Memory B cell (primary cell): ENCODE measurements around the gene FGF11.

ENCODE experiments used
- ATAC-seq: fragments of 150-1000 bp; cut with Tn5 transposase; 2 replicates; pipeline ENCODE4 v1.10.0; 2021; ENCODE audit warnings: low read depth, mild to moderate bottlenecking, moderate library complexity
- DNase-seq, 2 donors: peaks; one replicate each; pipeline ENCODE4 v3.0.0; 2022; ENCODE audit warnings: low spot score in 2 of 2
- H3K27ac Mint-ChIP-seq: one replicate; pipeline ENCODE4 v1.8.0; 2022; ENCODE audit warnings: mild to moderate bottlenecking, moderate library complexity, mixed read lengths
- H3K27me3 Mint-ChIP-seq: one replicate; pipeline ENCODE4 v1.8.0; 2022; ENCODE audit warnings: mixed read lengths
- H3K36me3 Mint-ChIP-seq: one replicate; pipeline ENCODE4 v1.8.0; 2022; ENCODE audit warnings: mild to moderate bottlenecking, mixed read lengths
- H3K4me1 Mint-ChIP-seq: one replicate; pipeline ENCODE4 v1.8.0; 2022; ENCODE audit warnings: mixed read lengths
- H3K4me3 Mint-ChIP-seq: one replicate; pipeline ENCODE4 v1.8.0; 2022; ENCODE audit warnings: mild to moderate bottlenecking, moderate library complexity, mixed read lengths
- H3K9me3 Mint-ChIP-seq: one replicate; pipeline ENCODE4 v1.8.0; 2022; ENCODE audit warnings: mixed read lengths

The FGF11 gene

GRCh38 chr17:7439462-7440112 is at the start of gene FGF11:
Gene FGF11, plus strand, starts transcription at chr17:7439512. Its CDS starts 109 bp downstream, at chr17:7439621.
- H3K4me3 Mint-ChIP-seq, result peak within 1 kb of the TSS; percentile 81
- H3K4me1 Mint-ChIP-seq, result peaks cover 24% of the 10 kb centered on the region
- H3K27ac Mint-ChIP-seq, result peak within 1 kb of the TSS; percentile 14
- peaks cover 6% of the 10 kb centered on the region for H3K36me3 Mint-ChIP-seq
- DNase-seq (no peak), ATAC-seq (no peak)
- no peaks in the 10 kb centered on the region for H3K9me3 Mint-ChIP-seq
- H3K27me3 Mint-ChIP-seq, result peaks cover 30% of the 10 kb centered on the region

GRCh38 chr17:7389924-7390910 is 49.1 kb upstream of the FGF11 start:
- DNase-seq, result no peak
- Mint-ChIP-seq H3K4me1 (peaks cover 11% of the 10 kb centered on the region), H3K27me3 (no peaks in the 10 kb centered on the region), H3K27ac (no peak overlapping the region), H3K9me3 (no peaks in the 10 kb centered on the region), H3K36me3 (peaks cover 10% of the 10 kb centered on the region), H3K4me3 (no peak overlapping the region)
- ATAC-seq, result no peak

- Mint-ChIP-seq H3K4me1 (peaks cover 14% of the 10 kb centered on the region), H3K4me3 (no peak overlapping the region)
Measured at GRCh38 chr17:7391307-7391706, 48.0 kb upstream of the FGF11 start.

GRCh38 chr17:7392696-7393612 is 46.4 kb upstream of the FGF11 start:
- no peak overlapping the region for H3K27ac Mint-ChIP-seq
- H3K9me3 Mint-ChIP-seq, result no peaks in the 10 kb centered on the region
- peak overlapping the region; percentile 93 for H3K4me3 Mint-ChIP-seq
- peaks cover 10% of the 10 kb centered on the region for H3K36me3 Mint-ChIP-seq
- H3K27me3 Mint-ChIP-seq, result no peaks in the 10 kb centered on the region
- ATAC-seq, result no peak
- peaks cover 14% of the 10 kb centered on the region for H3K4me1 Mint-ChIP-seq
- no peak for DNase-seq

More at GRCh38 chr17:7391307-7391706, 48.0 kb upstream of the FGF11 start:
- ATAC-seq (no peak), DNase-seq (no peak)
- Mint-ChIP-seq H3K27me3 (no peaks in the 10 kb centered on the region), H3K9me3 (no peaks in the 10 kb centered on the region), H3K27ac (no peak overlapping the region), H3K36me3 (peaks cover 10% of the 10 kb centered on the region)

GRCh38 chr17:7393613-7394451 is 45.5 kb upstream of the FGF11 start:
- peak; percentile 74 for ATAC-seq
- no peaks in the 10 kb centered on the region for H3K27me3 Mint-ChIP-seq

GRCh38 chr17:7394452-7395191 is 44.7 kb upstream of the FGF11 start, which contains the start of gene PLSCR3:
Gene PLSCR3, minus strand, starts transcription at chr17:7394525. Its CDS starts 415 bp downstream, at chr17:7394110.
- H3K4me1 Mint-ChIP-seq, result peaks cover 14% of the 10 kb centered on the region
- H3K27me3 Mint-ChIP-seq, result no peaks in the 10 kb centered on the region
- H3K27ac Mint-ChIP-seq, result peak within 1 kb of the TSS; percentile 81
- peak; percentile 80 to 89 for DNase-seq
- H3K4me3 Mint-ChIP-seq, result peak within 1 kb of the TSS; percentile 94
- peak; percentile 90 for ATAC-seq
- no peaks in the 10 kb centered on the region for H3K9me3 Mint-ChIP-seq
- H3K36me3 Mint-ChIP-seq, result peaks cover 8% of the 10 kb centered on the region

More at GRCh38 chr17:7393613-7394451, 45.5 kb upstream of the FGF11 start:
- peak overlapping the region; percentile 81 for H3K27ac Mint-ChIP-seq
- H3K9me3 Mint-ChIP-seq, result no peaks in the 10 kb centered on the region
- H3K4me3 Mint-ChIP-seq, result peak overlapping the region; percentile 93
- peaks cover 10% of the 10 kb centered on the region for H3K36me3 Mint-ChIP-seq
- DNase-seq, result no peak
- peaks cover 14% of the 10 kb centered on the region for H3K4me1 Mint-ChIP-seq

GRCh38 chr17:7396147-7396546 is 43.2 kb upstream of the FGF11 start:
- Mint-ChIP-seq H3K4me3 (no peak overlapping the region), H3K4me1 (peaks cover 14% of the 10 kb centered on the region), H3K27ac (no peak overlapping the region), H3K9me3 (no peaks in the 10 kb centered on the region), H3K27me3 (no peaks in the 10 kb centered on the region), H3K36me3 (peaks cover 1% of the 10 kb centered on the region)
- DNase-seq (no peak), ATAC-seq (no peak)

GRCh38 chr17:7398612-7399011 is 40.7 kb upstream of the FGF11 start:
- DNase-seq, result no peak
- no peak overlapping the region for H3K27ac Mint-ChIP-seq
- H3K4me1 Mint-ChIP-seq, result peaks cover 17% of the 10 kb centered on the region
- H3K36me3 Mint-ChIP-seq, result peaks cover 2% of the 10 kb centered on the region
- no peak for ATAC-seq
- H3K4me3 Mint-ChIP-seq, result no peak overlapping the region
- no peaks in the 10 kb centered on the region for H3K9me3 Mint-ChIP-seq
- H3K27me3 Mint-ChIP-seq, result no peaks in the 10 kb centered on the region

GRCh38 chr17:7403043-7403726 is 36.1 kb upstream of the FGF11 start:
- peak overlapping the region; percentile 97 for H3K4me3 Mint-ChIP-seq
- peak overlapping the region; percentile 91 for H3K27ac Mint-ChIP-seq
- H3K36me3 Mint-ChIP-seq, result peaks cover 2% of the 10 kb centered on the region
- ATAC-seq (no peak), DNase-seq (no peak)
- peaks cover 16% of the 10 kb centered on the region for H3K4me1 Mint-ChIP-seq
- H3K27me3 Mint-ChIP-seq, result peaks cover 8% of the 10 kb centered on the region
- H3K9me3 Mint-ChIP-seq, result no peaks in the 10 kb centered on the region

- H3K4me3 Mint-ChIP-seq, result peak overlapping the region; percentile 97
- H3K9me3 Mint-ChIP-seq, result no peaks in the 10 kb centered on the region
- peak overlapping the region; percentile 91 for H3K27ac Mint-ChIP-seq
- ATAC-seq, result peak; percentile 6
- peaks cover 2% of the 10 kb centered on the region for H3K36me3 Mint-ChIP-seq
- H3K4me1 Mint-ChIP-seq, result peaks cover 16% of the 10 kb centered on the region
- H3K27me3 Mint-ChIP-seq, result peaks cover 8% of the 10 kb centered on the region
- DNase-seq, result no peak
Measured at GRCh38 chr17:7403727-7403976, 35.7 kb upstream of the FGF11 start.

- peak within 1 kb of the TSS; percentile 91 for H3K27ac Mint-ChIP-seq
- peak; percentile 86 to 87 for DNase-seq
- no peaks in the 10 kb centered on the region for H3K9me3 Mint-ChIP-seq
- ATAC-seq, result peak; percentile 92
- peaks cover 2% of the 10 kb centered on the region for H3K36me3 Mint-ChIP-seq
- peaks cover 10% of the 10 kb centered on the region for H3K27me3 Mint-ChIP-seq
- peaks cover 18% of the 10 kb centered on the region for H3K4me1 Mint-ChIP-seq
- peak within 1 kb of the TSS; percentile 97 for H3K4me3 Mint-ChIP-seq
Measured at GRCh38 chr17:7403977-7404736, 35.2 kb upstream of the FGF11 start, which contains the start of gene TMEM256. Gene TMEM256, minus strand, starts transcription at chr17:7404097. Its CDS starts 13 bp downstream, at chr17:7404084.
